GM15510 (cell line): ENCODE measurements around the gene PDE4C.

Source experiments
- POLR2A ChIP-seq: IDR thresholded peaks from 3 replicates; pipeline ENCODE4 v1.6.1; 2011; ENCODE audit warnings: borderline replicate concordance; ENCODE audit not compliant: insufficient read length; ENCODE audit errors: extremely low read depth

Gene PDE4C

GRCh38 chr19:18233224-18233825 is 7.1 kb upstream of the PDE4C start:
- no peak for TF ChIP-seq POLR2A

- TF ChIP-seq POLR2A, result no peak
These were observed 6.4 kb upstream of the PDE4C start for GRCh38 chr19:18232540-18233223.

GRCh38 chr19:18231775-18232174 is 5.5 kb upstream of the PDE4C start:
- no peak for TF ChIP-seq POLR2A

DNA sequence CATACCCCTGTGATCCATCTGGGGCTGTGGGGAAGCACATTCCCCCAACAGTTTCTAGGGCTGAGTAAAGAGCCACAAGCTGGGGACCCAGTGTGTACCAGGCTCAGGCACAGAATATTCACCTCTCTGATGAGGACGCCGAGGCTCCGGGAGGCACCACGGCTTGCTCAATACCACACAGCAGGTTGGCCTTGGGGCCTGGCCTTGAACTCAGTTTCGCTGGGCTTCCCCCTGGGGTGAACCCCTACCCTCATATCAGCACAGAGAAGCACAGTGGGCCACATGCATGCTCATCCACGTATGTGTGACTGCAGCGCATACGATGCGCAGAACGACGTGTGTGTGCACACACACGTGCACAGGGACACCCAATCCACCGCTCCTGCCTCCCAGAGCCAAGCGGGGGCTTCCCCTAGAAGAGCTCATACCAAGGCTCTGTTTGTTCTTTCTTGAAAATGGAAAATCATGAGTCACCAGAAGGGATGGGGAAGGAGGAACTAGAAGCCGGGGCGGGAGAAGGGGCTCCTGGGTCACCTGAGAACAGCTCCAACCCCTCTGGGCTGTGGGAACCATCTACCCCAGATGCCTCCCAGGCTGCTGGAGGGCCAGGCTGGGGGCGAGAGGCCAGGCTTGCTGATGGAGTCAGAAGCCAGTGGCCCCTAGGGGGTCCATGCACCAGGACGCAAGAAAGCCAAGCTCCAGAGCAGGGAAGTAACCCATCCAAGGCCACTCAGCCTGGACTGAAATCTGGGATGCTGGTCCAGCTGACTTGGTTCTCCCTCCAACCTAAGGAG is 4.9 kb upstream of the PDE4C start:
- no peak for TF ChIP-seq POLR2A

DNA sequence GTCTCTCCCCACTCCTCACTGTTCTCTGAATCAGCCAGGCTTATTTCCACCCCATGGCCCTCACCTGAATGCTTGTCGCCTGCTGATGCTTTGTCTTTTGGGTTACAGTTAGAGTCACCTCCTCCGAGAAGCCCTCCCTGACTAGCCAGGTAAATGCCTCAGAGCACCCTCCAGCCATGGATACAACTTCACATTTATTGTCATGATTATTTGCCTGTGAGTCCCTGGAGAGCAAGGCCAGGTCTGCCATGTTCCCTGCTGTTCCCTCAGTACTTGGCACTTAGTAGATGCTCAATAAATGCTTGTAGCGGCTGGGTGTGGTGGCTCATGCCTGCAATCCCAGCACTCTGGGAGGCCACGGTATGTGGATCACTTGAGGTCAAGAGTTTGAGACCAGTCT is 3.7 kb upstream of the PDE4C start:
- no peak for TF ChIP-seq POLR2A

DNA sequence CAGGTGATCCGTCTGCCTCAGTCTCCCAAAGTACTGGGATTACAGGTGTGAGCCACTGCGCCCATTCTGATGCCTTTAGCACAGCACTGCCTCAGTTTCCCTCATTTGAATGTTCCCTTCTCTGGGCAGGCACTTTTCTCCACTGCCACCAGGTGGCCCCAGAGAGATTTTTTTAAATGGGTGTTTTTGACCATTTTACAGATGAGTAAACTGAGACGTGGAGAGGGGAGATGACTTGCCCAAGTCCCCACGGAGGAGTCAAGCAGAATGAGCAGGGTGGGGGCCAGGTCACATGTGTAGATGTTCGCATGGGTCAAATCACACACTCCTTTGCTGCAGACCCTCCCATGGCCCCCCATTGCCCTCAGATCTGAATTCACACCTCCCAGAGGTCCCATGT is 3.2 kb upstream of the PDE4C start:
- no peak for TF ChIP-seq POLR2A

DNA sequence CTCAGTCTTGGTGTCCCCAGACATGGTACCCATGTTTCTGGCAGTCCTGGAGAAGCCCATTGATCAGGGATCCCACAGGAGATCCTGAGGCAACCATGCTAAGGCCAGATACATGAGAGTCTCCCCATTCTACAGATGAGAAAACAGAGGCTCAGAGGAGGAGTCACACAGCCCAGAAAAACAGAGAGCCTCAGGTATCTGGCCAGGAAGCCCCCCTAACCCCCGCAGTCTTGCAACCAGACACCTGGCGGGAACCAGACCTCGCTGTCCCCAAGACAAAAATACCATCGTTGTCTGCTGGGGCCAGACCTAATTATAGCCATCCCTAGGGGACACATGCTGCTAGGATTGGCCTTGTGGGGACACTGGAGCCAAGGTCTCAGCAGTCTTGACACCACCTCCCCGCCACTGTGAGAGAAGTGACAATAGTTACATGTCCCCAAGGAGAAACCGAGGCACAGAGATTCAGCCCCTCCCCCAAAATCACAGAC is 1.6 kb upstream of the PDE4C start:
- TF ChIP-seq POLR2A, result no peak

DNA sequence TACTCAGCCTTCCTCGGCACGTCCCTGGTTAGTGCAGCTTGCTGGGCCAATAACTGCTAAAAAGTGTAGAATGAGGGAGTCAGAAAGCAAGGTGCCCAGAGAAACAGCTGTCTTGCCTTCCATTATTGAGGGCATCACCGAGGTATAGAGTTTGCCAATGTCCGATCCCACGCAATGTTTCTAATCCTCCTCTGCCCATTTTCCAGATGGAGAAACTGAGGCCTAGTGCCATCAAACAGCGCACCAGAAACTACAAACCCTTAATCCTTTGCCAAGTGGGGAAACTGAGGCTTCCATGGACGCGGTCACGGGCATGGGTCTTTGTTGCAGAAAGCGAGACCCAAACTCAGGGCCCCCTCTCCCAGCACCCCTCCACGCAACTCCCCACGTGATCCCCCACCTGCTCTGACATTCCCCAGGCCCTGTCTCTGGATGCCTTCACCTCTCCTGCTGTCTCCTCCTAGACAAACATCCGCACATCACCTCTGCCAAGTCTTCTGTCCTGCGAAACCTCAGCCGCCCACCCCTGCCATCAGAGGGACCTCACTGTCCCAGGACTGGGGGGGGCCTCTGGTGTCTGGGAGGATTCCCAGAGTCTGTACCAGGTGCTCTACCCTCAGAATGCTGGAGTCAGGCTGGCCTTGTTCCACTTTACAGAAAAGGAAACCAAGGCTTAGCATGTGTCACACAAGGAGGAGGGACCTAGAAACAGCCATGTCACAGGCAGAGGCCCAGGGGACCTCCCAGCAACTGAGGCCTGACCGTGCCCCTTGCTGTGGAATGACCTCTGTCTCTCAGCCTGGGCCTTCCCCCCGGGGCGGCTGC is 930 bp upstream of the PDE4C start:
- no peak for TF ChIP-seq POLR2A

GRCh38 chr19:18225355-18225701 is 910 bp downstream of the PDE4C start:
- no peak for TF ChIP-seq POLR2A

DNA sequence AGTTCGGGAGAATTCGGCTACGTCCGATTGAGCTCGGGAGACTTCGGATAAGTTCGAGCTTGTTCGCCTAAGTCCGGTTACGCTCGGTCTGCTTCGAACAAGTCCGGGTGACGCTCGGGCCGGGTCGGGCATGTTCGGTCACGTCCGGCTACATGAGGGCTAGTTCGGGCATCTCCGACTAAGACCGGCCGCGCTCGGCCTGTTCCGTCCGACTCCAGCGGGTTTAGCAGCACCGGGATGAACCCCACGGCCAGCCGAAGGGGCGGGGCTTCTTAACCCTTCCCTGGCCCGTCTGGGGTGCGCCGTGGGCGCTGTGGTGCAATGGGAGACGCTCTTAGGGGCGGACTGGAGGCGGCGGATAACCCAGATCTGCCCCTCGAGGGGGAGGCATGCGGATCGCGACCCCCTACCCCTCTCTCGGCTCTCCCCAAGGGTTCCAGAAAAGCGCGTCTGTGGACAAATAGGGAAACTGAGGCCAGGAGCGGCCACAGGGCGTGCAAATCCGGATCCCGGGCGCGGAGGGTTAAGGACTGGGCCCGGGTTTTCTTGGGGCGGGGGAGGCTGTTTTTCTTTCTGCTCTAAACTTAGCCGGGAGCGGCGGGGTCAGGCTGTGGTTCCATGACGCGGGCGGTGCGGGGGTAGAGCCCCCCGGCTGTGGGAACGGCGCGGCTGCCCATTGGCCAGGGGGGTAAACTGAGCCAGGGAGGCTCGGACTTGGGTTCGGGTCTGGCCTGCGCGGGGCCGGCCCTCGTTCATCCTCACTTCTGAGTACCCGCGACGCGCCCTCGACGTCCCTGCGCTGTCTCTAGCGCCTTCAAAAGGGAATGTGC is 1.5 kb downstream of the PDE4C start:
- TF ChIP-seq POLR2A, result no peak

GRCh38 chr19:18223860-18224524 is 2.2 kb downstream of the PDE4C start:
- TF ChIP-seq POLR2A, result no peak

- TF ChIP-seq POLR2A, result no peak
These were observed 4.2 kb downstream of the PDE4C start for GRCh38 chr19:18221815-18222725.

DNA sequence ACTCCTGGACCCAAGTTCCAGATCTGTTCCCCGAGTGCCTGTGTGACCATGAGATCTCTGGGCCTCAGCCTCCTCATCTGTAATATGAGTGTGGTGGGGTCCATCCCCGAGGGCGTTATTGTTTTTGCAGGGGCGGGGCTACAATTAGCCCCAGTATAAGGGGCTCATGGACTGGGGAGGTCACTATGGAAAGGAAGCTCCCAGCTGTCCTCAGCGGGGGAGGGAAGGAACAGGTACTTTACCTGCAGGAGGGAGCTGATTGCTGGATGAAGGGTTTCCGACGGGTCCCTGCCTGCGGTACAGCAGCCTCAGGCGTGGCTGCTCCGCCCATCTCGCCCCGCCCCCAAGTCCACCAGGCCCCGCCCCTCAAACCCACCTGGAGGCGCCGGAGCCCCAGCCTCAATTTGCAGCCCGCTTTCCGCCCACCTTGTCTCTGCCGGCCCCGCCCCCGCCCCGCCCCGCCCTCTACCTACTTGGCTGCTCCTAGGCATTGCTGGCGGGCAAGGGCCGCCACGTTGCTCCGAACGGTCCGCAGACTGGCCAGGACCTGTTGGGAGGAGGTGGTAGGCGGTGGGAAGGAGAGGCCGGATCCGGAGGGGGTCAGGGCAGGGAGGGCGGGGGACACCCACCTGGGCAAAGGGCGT is 5.5 kb downstream of the PDE4C start:
- TF ChIP-seq POLR2A, result no peak
